ENCODE measurements around the gene EFNB2.

DNA sequence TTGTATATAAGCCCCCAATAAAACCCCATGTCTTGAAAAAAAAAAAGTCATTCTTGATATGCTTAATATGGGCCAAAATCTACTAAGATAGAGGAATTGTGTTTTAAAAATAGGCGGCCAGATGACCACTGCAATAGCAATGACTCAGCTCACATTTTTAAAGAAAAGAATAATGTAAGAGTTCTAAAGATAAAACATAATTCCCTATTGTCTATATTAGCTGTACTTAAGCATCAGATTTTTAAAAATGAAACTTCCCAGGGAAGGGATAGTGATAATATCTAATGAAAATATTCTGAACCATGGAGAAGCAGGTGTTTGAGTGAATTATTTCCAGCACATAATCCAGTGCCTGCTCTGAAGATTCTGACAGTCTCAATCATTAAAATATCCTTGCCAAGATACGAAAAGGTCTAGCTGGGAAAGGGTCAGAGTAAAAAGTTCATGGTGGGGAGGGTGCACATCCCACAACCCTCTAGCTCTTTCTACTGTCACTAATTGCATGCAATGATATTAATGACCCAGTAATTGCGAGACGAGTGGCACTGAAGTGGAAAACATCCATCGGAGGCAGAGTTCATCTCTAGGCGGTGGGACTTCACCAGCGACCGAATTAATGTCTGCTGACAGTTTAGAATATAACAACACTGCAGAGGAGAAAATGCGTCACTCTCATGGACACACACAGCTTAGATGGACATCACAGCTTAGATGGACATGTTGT, 31.6 kb downstream of the EFNB2 start:
- TF ChIP-seq, protein P1, sequence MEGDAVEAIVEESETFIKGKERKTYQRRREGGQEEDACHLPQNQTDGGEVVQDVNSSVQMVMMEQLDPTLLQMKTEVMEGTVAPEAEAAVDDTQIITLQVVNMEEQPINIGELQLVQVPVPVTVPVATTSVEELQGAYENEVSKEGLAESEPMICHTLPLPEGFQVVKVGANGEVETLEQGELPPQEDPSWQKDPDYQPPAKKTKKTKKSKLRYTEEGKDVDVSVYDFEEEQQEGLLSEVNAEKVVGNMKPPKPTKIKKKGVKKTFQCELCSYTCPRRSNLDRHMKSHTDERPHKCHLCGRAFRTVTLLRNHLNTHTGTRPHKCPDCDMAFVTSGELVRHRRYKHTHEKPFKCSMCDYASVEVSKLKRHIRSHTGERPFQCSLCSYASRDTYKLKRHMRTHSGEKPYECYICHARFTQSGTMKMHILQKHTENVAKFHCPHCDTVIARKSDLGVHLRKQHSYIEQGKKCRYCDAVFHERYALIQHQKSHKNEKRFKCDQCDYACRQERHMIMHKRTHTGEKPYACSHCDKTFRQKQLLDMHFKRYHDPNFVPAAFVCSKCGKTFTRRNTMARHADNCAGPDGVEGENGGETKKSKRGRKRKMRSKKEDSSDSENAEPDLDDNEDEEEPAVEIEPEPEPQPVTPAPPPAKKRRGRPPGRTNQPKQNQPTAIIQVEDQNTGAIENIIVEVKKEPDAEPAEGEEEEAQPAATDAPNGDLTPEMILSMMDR (IDR thresholded peaks at IDR 0.05), result no peak
- TF ChIP-seq POLR2AphosphoS5 (IDR thresholded peaks at IDR 0.05), result no peak
